Activated T-cell treated with anti-CD3 and anti-CD28 coated beads for 48 hours (primary cell): ENCODE measurements around the gene BAD.

Experiments
- DNase-seq: peaks from one replicate; pipeline ENCODE4 v3.0.0-alpha.2; 2020; ENCODE audit warnings: low read depth

BAD gene

GRCh38 chr11:64227405-64227956, 57.0 kb downstream of the BAD start:
- DNase-seq: no peak

DNA sequence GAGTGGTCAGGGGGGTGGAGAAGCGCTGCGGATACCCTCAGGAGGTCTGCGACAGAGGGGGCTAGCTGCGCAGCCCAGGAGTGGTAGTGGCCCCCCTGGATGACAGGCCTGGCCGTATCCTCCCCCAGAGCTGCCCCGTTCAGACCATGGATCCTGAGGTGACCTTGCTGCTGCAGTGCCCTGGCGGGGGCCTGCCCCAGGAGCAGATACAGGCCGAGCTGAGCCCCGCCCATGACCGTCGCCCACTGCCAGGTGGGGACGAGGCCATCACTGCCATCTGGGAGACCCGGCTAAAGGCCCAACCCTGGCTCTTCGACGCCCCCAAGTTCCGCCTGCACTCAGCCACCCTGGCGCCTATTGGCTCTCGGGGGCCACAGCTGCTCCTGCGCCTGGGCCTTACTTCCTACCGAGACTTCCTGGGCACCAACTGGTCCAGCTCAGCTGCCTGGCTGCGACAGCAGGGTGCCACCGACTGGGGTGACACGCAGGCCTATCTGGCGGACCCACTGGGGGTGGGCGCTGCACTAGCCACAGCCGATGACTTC, 57.9 kb downstream of the BAD start:
- peak; percentile 63 for DNase-seq

DNA sequence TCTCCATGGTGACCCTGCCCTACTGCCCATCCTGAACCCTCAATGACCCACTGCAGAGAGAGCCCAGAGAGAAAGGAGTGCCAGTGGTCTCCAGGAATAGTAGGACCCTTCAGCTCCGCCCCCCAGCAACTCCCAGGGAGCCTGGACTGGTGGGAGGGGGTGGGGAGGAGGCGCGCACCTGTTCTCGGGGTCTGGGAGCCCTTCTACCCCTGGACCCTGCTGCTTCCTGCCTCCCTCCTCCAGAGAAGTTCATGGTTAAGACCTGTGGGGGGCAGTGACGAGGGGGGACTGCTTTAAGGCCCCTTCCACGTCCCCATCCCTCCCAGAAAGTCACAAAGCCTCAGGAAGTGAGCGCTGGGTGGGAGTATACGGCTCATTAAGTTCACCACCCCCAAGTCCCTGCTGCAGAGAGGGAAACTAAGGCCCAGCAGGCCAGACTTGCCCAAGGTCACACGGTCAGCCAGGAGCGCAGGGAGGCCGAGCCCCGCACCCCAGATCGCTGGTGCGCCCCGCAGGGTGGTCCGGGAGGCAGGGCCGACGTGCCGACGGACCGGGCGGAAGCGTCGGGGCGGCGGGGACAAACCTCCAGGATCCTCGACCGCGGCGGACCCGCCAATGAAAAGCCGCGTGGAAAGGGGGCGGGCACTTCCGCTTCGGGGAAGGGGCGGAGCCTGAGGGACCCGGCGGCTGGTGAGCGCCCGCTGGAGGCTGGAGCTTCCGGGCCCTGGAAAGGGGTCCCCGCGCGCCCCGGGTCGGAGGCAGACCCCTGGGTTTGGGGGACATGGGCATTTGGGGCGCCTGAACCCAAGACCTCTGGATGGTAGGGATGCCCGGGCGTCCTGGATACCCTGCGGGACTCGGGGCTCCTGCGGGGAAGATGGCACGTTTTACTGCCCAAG, 58.6 kb downstream of the BAD start, which contains the start of the genes NUDT22 and TRPT1:
Gene NUDT22, plus strand, starts transcription at position 667 of the 899 bp plus-strand sequence. CDS start 379 bp downstream, outside the sequence.
Gene TRPT1, minus strand, starts transcription at position 579 of the 899 bp plus-strand sequence. Its CDS starts 326 bp downstream, at position 253.
- peak; percentile 95 for DNase-seq

- no peak for DNase-seq
Measured at GRCh38 chr11:64224891-64225607, 59.4 kb downstream of the BAD start.

DNA sequence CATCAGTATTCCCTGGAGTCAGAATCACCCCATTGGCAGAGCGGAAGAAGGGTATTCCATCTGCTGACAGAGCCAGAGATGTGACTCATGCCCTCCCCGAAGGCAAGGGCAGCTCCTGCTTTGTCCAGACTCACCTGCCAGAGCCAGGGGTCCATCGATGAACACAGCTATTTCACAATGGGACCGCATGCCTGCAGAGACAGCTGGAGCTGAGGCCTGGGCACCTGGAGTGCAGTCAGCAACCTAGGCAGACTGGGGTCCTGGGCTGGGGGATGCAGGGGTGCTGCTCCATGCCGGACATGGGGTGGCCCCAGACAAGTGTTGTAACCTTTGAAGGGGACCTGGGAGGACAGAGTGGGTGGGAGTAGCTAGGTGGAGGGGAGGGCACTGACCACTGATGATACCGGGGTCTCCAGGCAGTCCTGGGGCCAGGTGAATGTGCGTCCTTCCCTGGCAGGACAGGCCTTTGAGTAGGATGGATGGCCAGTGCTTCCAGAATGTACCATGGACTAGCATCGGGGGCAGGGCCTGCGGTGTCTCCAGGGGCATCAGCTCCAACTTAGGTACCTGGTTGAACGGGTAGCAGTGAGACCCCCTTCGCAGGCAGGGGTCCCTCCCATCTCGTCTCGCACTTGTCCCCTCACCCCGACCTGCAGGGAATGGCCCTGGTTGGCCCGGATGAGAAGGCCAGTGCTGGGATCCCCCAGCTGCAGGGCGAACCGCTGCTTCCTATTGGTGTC, 60.1 kb downstream of the BAD start:
- DNase-seq: no peak

DNA sequence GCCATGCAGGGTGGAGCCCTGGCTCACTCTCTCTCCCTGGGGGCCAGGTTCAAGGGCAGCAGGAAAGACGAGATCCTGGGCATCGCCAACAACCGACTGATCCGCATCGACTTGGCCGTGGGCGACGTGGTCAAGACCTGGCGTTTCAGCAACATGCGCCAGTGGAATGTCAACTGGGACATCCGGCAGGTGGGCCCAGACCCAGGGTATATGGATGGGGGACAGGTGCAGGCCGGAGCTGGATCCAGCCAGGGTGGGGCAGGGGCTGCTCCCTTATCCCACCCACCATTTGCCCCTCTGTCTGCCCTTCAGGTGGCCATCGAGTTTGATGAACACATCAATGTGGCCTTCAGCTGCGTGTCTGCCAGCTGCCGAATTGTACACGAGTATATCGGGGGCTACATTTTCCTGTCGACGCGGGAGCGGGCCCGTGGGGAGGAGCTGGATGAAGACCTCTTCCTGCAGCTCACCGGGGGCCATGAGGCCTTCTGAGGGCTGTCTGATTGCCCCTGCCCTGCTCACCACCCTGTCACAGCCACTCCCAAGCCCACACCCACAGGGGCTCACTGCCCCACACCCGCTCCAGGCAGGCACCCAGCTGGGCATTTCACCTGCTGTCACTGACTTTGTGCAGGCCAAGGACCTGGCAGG, 61.3 kb downstream of the BAD start:
- DNase-seq: no peak

GRCh38 chr11:64222651-64223000, 61.8 kb downstream of the BAD start:
- no peak for DNase-seq

DNA sequence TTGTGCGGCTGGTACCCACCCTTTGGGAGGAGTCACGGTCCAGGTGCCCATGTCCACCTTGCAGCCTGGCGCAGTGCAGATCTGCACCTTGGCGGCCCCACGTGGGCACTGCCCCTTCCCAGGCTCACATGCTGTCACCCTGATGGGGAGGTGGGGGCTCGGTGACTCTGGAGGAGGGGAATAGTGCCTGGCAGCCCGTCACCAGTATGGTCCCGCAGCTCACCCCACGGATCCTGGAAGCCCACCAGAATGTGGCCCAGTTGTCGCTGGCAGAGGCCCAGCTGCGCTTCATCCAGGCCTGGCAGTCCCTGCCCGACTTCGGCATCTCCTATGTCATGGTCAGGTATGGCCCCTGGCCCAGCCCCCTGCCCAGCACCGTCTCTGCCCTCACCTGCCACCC, 63.7 kb downstream of the BAD start:
- DNase-seq: no peak

DNA sequence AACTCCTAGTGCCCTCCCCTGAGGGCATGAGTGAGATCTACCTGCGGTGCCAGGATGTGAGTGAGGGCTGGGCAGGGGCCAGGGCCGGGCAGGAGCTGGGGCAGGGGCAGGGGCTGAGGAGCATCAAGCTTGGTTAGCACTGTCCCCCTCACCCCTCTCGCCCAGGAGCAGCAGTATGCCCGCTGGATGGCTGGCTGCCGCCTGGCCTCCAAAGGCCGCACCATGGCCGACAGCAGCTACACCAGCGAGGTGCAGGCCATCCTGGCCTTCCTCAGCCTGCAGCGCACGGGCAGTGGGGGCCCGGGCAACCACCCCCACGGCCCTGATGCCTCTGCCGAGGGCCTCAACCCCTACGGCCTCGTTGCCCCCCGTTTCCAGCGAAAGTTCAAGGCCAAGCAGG, 64.2 kb downstream of the BAD start:
- DNase-seq: no peak
